ENCODE data around the gene TTC31.
A peak's percentile ranks its signal among the peaks of the same experiment; 100 is the strongest.
"Not testable (repeated sequence)": the region's sequence is repeated elsewhere in the genome, so short reads cannot be mapped to it uniquely, and the experiment has no call there.

The TTC31 gene

GRCh38 chr2:74482801-74483674, at the start of gene TTC31, which contains the start of gene CCDC142:
TSS of gene TTC31 (plus strand) at chr2:74483081. CDS start at chr2:74483096, 15 bp downstream.
TSS of gene CCDC142 (minus strand) at chr2:74482998. CDS start at chr2:74482837, 161 bp downstream.
- peak; percentile 88 for DNase-seq (ENCODE audit: low spot score)

GRCh38 chr2:74436111-74436805, 46.6 kb upstream of the TTC31 start:
- DNase-seq (ENCODE audit: low spot score), result no peak

DNA sequence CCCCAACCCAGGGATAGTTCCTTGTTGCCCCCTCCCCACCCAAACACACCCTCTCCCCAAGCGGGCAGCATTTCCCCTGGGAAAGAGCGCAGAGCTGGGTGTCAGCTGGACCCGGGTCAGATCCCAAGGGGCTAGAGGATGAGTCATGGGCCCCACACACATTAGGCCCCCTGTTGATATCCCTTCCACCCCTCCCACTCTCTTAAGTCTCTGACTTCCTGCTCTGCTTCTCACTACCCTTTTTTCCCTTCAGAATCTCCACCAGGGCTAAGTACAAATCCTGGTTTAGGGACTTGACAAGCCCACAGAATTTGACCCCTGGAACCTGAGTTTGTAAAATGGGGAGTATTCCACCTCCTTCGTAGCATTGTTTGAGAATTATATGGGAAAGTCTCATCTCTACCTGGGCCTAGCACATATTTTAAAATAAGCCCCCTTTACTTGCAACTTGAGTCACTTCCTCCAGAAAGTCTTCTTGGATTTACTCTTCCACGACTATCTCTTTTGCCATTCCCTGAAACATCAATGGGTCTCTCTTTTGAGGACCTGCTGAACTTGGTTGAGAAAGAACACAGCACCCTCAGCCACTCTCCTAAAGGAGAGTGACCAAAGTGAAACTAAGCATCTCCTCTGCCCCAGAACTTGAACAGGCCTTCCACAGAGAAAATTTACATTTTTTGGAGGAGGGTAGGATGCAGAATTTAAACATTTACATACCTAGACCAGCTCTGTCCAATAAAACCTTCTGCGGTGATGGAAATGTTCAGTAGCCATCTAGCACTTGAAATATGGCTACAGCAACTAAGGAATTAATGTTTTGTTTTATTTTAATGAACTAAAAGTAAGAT, 45.8 kb upstream of the TTC31 start:
- DNase-seq (ENCODE audit: low spot score), result no peak

DNA sequence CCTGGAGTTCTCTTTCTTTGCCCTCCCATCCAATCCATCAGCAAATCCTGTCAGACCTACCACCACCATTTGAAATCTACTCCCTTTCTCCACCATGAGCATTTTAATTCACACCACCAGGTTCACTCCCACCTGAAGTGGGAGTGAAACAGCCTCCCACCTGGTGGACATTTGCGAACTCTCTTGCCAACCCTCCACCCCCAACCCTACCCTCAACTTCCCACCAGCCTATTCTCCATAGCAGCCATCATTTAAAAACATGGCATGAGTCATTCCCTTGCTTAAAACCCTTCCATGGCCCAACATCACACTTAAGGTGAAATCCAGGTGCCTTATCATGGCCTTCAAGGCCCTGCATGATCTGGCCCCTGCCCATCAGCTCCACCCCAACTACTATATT, 44.6 kb upstream of the TTC31 start:
- no peak for DNase-seq (ENCODE audit: low spot score)

DNA sequence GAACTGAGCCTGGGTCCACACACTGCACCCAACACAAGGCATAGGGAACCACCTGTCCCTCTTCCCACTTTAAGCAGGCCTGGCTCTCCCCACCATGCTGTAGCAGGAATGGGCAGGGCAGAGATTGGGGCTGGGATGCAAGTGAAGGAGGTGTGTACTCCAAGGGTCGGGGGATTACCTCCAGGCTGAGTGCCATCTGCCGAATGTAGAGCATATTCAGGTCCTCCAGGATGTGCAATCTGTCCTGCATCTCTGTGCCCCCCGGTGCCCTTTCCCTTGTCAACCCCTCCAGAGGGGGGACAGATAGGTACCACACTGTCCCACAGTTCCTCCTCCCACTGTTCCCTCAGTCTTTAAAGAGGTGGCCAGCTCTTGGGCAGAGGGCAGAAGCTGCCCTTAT, 43.5 kb upstream of the TTC31 start:
- peak; percentile 71 for DNase-seq (ENCODE audit: low spot score)

- DNase-seq (ENCODE audit: low spot score), result no peak
Observed at GRCh38 chr2:74439803-74440377, 43.0 kb upstream of the TTC31 start.

- peak; percentile 98 for DNase-seq (ENCODE audit: low spot score)
Observed at GRCh38 chr2:74440378-74441169, 42.3 kb upstream of the TTC31 start.

GRCh38 chr2:74441170-74441689, 41.7 kb upstream of the TTC31 start:
- DNase-seq (ENCODE audit: low spot score), result no peak

GRCh38 chr2:74441690-74442482, 41.0 kb upstream of the TTC31 start, which contains the start of gene RTKN:
TSS of gene RTKN (minus strand) at chr2:74441937. CDS start at chr2:74441816, 121 bp downstream.
- no peak for DNase-seq (ENCODE audit: low spot score)

- DNase-seq (ENCODE audit: low spot score), result not testable (repeated sequence)
Observed at GRCh38 chr2:74442483-74443297, 40.2 kb upstream of the TTC31 start.

DNA sequence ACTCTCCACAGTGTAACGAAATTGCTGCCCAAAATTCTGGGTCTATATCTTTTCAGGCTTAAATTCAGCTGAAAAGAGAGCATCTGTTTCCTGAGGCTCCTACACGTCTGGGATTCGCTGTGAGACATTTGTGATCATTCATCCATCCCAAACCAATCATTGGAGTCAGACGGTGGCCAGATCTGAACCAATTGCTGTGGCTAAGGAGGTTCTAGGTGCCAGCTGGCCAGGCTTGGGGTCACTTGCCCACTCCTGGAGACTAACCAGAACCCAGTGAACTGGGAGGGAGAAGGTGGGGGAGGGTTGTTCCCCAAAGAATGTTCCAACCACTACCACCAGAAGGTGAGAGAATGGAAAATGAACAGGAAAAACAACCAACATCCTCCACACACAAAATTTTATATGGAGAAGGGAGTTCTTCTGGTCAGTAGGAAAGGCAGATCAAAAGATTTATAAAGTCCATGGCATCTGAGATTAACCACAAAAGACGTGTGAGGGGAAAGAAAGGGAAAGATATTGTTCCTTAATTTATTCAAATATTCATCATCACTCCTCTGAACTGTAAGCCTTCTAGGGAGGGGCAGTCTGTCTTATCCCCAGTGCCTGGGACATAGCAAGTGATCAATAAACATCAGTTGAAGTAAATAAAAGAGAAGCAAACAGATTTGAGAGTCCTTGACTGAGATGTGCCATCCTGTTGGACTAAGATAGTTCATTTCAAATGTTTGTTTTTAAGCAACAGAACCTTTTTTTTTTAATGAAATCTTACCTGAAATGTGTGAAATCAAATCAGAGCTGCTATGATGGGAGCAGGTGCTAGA, 38.2 kb upstream of the TTC31 start:
- DNase-seq (ENCODE audit: low spot score), result no peak

DNA sequence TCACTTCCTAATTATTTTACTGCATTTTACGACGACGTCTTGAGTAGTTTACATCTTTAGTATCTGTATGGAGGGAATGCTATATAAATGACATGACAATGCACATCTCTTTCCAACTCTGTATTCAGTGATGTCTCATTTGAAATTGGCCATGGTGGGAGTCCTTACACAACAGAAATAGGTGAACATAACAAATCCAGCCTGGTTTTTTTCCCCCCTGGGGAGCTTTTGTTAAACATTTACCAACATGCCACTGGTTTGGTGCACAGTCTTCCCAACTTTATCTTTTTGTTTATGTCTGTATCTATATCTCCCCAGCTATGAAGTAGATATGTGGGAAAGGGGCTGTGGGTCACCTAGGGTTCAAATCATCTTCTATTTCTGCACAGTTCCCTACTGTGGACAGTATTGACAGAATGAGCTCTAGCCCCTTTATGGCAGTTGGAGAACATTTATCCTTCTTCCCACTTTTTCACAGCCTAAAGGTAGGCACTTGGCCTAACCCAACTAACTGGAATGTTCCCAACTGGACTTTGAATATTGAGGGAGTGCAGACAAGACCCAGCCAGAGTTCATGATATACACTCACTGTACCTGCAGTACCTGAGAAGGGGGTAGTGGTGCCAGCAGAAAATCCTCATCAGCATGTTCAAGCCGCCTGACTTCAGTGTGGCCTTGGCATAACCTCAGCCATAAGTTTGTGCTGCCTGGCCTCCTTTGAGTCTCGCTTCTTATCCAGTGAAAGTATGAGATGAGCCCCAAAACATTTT, 35.5 kb upstream of the TTC31 start:
- DNase-seq (ENCODE audit: low spot score), result no peak

- DNase-seq (ENCODE audit: low spot score), result no peak
Observed at GRCh38 chr2:74448771-74449170, 34.1 kb upstream of the TTC31 start.

GRCh38 chr2:74450570-74451190, 32.2 kb upstream of the TTC31 start:
- no peak for DNase-seq (ENCODE audit: low spot score)

- DNase-seq (ENCODE audit: low spot score), result peak; percentile 82
Observed at GRCh38 chr2:74454654-74455511, 28.0 kb upstream of the TTC31 start, which contains the start of gene INO80B. TSS of gene INO80B (plus strand) at chr2:74455087. CDS start at chr2:74455117, 30 bp downstream.

- no peak for DNase-seq (ENCODE audit: low spot score)
Observed at GRCh38 chr2:74457129-74457548, 25.7 kb upstream of the TTC31 start.
